HG03064 (cell line): Measurements from ENCODE around the gene ELANE.
"Not testable (repeated sequence)": the region's sequence is repeated elsewhere in the genome, so short reads cannot be mapped to it uniquely, and the experiment has no call there.

ENCODE experiments used
- ATAC-seq: cut with Tn5 transposase; IDR thresholded peaks from one replicate; pipeline ENCODE4 v1.9.1; 2021; ENCODE audit warnings: low read depth; ENCODE audit not compliant: unreplicated experiment

ELANE gene

DNA sequence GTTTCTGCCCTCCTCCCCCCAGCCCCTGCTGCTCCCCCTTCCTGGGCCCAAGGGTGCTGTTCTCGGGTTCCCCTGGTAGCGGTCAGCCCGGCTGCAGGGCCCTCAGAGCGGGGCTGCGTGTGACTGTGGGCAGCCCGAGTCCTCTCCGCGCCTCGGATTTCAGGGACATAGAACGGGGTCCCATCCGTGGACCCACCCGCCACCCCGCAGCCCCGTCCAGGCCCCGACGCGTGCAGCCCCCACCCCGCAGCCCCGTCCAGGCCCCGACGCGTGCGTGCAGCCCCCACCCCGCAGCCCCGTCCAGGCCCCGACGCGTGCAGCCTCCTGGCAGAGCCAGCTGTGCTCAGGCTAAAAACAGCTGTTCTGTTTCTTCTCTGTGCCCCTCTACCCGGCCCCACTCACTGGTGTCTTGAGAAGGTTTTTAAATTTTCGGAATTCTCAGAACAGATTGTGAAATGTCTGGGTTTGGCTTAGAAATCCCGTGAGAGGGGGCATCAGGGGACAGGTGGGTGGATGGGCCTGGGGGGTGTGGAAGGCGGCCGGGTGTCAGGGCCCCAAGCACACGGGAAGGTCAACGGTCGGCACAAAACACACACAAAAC, 16.8 kb upstream of the ELANE start:
- no peak for ATAC-seq

DNA sequence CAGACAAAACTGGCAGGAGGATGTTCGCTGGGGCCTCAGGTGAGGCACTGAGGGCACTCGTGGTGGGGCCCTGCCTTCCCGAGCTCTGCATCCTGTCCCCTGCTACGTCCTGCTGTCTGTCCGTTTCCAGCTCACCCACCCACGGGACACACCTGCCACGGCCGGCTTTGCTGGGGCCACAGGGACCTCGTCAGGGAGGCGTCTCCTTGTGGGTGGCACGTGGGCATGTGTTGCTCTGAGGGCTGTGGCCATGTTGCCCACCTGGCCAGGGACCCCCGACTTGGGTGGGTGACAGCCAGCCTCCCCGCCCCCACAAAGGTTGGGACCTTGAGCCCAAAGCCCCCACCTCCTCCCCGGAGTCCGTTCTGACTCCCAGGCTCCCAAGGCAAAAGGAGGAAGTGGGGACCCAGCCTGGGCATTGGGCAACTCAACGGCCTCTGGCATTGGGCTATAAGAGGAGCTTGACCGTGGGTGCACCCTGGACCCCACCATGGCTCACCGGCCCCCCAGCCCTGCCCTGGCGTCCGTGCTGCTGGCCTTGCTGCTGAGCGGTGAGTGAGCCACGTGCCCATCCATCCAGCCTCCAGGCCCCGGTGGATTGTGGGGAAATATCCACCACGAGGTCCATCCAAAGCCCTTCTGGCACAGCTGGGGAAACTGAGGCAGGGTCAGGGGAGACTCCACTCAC, 11.4 kb upstream of the ELANE start, which contains the start of gene PRTN3:
PRTN3 (plus strand) TSS at position 481 of the 688 bp plus-strand sequence; CDS start at position 491, 10 bp downstream.
- ATAC-seq = no peak

DNA sequence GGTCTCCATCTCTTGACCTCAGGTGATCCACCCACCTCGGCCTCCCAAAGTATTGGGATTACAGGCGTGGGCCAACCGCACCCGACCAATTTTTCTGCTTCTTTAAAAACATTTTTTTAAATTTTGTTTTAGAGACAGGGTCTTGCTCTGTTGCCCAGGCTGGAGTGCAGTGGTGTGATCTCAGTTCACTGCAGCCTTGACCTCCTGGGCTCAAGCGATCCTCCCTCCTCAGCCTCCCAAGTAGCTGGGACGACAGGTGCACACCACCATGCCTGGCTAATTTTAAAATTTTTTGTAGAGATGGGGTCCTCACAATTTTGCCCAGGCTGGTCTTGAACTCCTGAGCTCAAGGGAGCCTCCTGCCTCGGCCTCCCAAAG, 9.3 kb upstream of the ELANE start:
- ATAC-seq = not testable (repeated sequence)

DNA sequence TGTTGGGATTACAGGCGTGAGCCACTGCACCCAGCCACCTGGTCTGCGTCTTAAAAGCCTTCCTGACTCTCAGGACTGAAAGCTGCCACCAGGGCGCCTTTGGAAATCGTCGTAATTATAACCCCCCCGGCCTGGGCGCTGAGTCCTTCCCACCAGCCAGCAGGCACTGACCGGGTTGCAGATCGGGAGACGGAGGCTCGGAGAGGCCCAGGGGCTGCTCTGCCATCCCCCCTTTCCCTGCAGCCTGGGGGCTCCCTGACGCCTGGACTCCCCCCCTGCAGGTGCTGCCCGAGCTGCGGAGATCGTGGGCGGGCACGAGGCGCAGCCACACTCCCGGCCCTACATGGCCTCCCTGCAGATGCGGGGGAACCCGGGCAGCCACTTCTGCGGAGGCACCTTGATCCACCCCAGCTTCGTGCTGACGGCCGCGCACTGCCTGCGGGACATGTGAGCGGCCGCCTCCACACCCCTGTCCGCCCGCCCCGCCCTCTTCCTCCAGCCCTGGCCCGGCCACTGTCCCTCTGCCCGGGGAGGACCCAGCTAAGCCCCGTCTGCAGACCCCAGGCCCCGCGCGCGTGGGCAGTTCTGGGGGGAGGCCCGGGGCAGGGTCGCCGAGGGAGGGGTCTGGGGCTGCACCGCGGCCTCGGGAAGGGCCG, 8.8 kb upstream of the ELANE start:
- no peak for ATAC-seq

GRCh38 chr19:843836-844545, 8.1 kb upstream of the ELANE start:
- ATAC-seq = no peak

DNA sequence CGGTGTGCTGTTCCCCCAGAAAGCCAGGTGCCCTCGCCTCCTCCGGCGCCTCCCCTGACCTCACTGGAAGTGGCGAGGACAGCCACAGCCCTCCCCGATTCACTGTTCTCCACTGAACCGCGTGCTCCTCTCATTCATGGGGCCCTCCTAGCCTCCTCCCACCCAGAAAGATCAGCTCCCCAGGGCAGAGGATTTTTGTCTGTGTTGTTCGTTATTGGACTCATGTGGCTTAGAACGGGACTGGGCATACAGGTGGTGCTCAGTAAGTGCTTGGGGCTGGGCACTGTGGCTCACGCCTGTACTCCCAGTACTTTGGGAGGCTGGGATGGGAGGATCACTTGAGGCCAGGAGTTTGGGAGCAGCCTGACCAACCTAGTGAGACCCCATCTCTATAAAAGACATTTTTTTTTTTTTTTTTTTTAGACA, 7.5 kb upstream of the ELANE start:
- ATAC-seq = no peak

DNA sequence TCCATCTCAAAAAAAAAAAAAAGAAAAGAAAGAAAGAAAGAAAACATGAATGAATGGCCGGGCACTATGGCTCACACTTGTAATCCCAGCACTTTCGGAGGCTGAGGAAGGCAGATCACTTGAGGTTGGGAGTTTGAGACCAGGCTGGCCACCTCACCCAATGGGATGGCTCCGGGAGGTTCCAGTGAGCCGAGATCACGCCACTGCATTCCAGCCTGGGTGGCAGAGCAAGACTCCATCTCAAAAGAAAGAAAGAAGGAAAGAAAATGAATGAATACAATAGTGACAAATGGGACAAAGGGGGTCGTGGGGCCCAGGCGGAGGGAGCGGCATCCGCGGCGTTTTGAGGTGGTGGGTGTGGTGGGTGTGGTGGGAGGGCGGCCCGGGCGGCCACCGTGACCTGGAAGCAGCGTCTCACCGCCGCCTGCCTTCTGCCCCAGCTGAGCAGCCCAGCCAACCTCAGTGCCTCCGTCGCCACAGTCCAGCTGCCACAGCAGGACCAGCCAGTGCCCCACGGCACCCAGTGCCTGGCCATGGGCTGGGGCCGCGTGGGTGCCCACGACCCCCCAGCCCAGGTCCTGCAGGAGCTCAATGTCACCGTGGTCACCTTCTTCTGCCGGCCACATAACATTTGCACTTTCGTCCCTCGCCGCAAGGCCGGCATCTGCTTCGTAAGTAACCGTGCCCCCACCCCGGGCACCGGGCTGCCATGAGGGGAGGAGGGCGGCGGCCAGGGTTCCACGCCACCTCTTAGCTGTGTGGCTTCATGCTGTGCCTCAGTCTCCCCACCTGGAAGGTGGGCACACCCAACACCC, 6.2 kb upstream of the ELANE start:
- ATAC-seq = no peak

DNA sequence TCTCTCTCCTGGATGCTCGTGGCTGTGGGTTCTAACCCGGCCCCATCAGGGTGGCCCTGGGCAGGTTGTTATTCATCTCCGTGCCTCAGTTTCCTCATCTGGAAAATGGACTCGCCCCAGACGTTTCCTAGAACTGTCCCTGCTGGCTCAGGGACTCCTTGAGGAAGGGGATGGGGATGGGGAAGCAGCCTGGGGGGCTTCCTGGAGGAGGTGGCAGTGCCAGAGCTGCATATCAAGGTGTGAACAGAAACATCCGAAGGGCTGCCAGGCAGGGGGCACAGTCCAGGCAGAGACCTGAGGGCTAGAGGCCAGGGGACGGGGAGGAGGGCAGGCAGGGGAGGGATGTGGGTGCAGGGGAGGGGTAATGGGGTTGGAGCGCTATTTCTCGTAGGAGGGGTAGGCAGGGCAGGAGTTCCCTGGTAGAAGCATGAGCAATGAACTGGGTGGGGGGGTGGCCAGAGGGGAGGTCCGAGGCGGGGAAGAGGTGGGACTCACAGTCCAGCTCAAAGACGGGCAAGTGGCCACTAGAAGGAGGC, 3.6 kb upstream of the ELANE start:
- ATAC-seq = no peak

- ATAC-seq = not testable (repeated sequence)
These were observed 2.9 kb upstream of the ELANE start for GRCh38 chr19:849195-849594.

GRCh38 chr19:850221-850978, 1.7 kb upstream of the ELANE start:
- ATAC-seq = no peak

DNA sequence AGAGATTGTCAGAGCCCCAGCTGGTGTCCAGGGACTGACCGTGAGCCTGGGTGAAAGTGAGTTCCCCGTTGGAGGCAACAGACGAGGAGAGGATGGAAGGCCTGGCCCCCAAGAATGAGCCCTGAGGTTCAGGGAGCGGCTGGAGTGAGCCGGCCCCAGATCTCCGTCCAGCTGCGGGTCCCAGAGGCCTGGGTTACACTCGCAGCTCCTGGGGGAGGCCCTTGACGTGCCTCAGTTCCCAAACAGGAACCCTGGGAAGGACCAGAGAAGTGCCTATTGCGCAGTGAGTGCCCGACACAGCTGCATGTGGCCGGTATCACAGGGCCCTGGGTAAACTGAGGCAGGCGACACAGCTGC, 1.1 kb upstream of the ELANE start:
- no peak for ATAC-seq

DNA sequence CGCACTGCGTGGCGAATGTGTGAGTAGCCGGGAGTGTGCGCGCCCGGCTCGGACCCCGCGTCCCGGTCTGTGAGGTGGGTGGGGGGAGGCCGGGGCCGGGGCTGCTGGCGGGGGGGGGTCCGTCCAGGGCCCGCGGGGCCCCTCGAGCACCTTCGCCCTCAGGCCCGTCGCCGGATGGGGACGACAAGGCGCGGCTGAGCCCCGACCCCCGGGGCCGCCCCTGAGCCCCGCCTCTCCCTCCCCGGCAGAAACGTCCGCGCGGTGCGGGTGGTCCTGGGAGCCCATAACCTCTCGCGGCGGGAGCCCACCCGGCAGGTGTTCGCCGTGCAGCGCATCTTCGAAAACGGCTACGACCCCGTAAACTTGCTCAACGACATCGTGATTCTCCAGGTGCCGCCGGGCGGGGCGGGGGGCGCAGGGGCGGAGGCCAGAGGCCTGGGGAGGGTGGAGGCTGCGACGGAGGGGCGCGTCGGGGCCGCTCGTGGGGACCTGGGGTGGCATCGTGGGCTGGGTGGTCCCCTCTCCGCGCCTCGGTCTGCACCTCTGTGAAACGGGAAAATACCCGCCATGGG, 997 bp downstream of the ELANE start:
- ATAC-seq = no peak

GRCh38 chr19:853614-854220, 1.6 kb downstream of the ELANE start:
- ATAC-seq = not testable (repeated sequence)

DNA sequence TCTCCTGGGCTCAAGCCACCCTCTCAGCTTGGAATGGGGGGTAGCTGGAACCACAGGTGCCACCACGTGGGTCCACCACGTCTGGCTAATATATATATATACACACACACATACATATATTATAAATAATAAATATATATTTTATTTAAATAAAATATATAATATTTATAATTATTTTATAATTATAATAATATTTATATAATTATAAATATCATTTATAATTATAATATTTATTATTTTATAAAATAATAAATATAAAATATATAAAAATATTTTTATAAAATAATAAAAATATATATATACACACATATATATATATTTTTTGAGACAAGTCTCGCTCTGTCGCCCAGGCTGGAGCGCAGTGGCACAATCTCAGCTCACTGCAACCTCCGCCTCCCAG, 2.4 kb downstream of the ELANE start:
- no peak for ATAC-seq

DNA sequence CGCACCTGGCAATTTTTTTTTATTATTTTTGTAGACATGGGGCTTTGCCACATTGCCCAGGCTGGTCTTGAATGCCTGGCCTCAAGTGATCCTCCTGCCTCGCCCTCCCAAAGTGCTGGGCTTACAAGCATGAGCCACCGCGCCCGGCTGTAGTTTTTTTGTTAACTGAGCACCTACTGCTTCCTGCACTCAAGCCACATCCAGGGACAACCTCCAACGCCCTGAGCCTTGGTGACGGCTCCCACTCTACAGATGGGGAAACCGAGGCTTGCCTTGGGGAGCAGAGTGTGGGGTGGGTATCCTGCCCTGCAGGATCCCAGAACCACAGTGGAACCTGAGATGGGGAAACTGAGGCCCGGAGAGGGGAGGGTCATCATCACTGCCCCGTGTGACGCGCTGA, 3.0 kb downstream of the ELANE start:
- no peak for ATAC-seq

GRCh38 chr19:855566-856120, 3.5 kb downstream of the ELANE start:
- ATAC-seq = no peak

GRCh38 chr19:858284-858683, 6.2 kb downstream of the ELANE start:
- no peak for ATAC-seq
